HepG2 (cell line): ENCODE results near the gene BIRC7.
"Not testable (repeated sequence)": the region's sequence is repeated elsewhere in the genome, so short reads cannot be mapped to it uniquely, and the experiment has no call there.

ENCODE experiments used
- FOSL2 ChIP-seq: sonication (generic); formaldehyde crosslinking; IDR thresholded peaks from 2 replicates; pipeline ENCODE4 v1.4.0; 2020; ENCODE audit warnings: missing genetic modification reagents
- FOXA3 ChIP-seq: IDR thresholded peaks from 2 replicates; pipeline ENCODE4 v1.6.1; 2016; ENCODE audit warnings: missing genetic modification reagents, missing compliant biosample characterization
- GABPA ChIP-seq, 2 experiments: IDR thresholded peaks; 2 replicates each; pipeline ENCODE4 v1.6.1; 2011 to 2016; ENCODE audit warnings: low read depth in 2 of 2, low read length in 1 of 2, missing biosample characterization in 1 of 2, missing genetic modification characterization in 1 of 2
- GTF2F1 ChIP-seq: fragments of 150-350 bp; IDR thresholded peaks from 2 replicates; pipeline ENCODE4 v1.6.1; 2014; ENCODE audit warnings: low read length
- GTF3A ChIP-seq: sonication (generic); formaldehyde crosslinking; conservative IDR thresholded peaks from 2 replicates; pipeline ENCODE4 v1.4.0; 2020; ENCODE audit warnings: mild to moderate bottlenecking, missing genetic modification reagents
- HDAC1 ChIP-seq: sonication (generic); formaldehyde crosslinking; IDR thresholded peaks from 2 replicates; pipeline ENCODE4 v1.5.1; 2020; ENCODE audit warnings: mild to moderate bottlenecking, missing genetic modification reagents
- POLR2A ChIP-seq, 2 experiments: IDR thresholded peaks; 2 replicates each; pipeline ENCODE4 v1.6.1; 2011; ENCODE audit warnings: low read depth in 2 of 2, low read length in 2 of 2, mild to moderate bottlenecking in 1 of 2, moderate library complexity in 1 of 2; ENCODE audit not compliant: insufficient read depth in 1 of 2
- POLR2AphosphoS5 ChIP-seq: IDR thresholded peaks from 2 replicates; pipeline ENCODE4 v1.6.1; 2012; ENCODE audit warnings: low read depth, low read length
- TRIM24 ChIP-seq: sonication (generic); formaldehyde crosslinking; IDR thresholded peaks from 2 replicates; pipeline ENCODE4 v1.8.0; 2022; ENCODE audit warnings: mild to moderate bottlenecking, missing genetic modification reagents
- ZNF3 ChIP-seq: IDR thresholded peaks from 2 replicates; pipeline ENCODE4 v1.7.0; 2017; ENCODE audit warnings: inconsistent platforms
- ZNF549 ChIP-seq: sonication (generic); formaldehyde crosslinking; IDR thresholded peaks from 2 replicates; pipeline ENCODE4 v1.5.0; 2020; ENCODE audit warnings: missing genetic modification reagents
- TF ChIP-seq, protein P1 (sequence below): sonication (generic); formaldehyde crosslinking; IDR thresholded peaks from 2 replicates; pipeline ENCODE4 v1.5.1; 2020; ENCODE audit warnings: missing genetic modification reagents, mild to moderate bottlenecking, borderline replicate concordance
- TF ChIP-seq, protein P2 (sequence below): sonication (generic); formaldehyde crosslinking; IDR thresholded peaks from 2 replicates; pipeline ENCODE4 v1.5.0; 2020; ENCODE audit warnings: mild to moderate bottlenecking, missing genetic modification reagents, moderate library complexity
- TF ChIP-seq, protein P3 (sequence below): sonication (generic); formaldehyde crosslinking; IDR thresholded peaks from 2 replicates; pipeline ENCODE4 v1.4.0; 2020; ENCODE audit warnings: missing genetic modification reagents

DNA sequence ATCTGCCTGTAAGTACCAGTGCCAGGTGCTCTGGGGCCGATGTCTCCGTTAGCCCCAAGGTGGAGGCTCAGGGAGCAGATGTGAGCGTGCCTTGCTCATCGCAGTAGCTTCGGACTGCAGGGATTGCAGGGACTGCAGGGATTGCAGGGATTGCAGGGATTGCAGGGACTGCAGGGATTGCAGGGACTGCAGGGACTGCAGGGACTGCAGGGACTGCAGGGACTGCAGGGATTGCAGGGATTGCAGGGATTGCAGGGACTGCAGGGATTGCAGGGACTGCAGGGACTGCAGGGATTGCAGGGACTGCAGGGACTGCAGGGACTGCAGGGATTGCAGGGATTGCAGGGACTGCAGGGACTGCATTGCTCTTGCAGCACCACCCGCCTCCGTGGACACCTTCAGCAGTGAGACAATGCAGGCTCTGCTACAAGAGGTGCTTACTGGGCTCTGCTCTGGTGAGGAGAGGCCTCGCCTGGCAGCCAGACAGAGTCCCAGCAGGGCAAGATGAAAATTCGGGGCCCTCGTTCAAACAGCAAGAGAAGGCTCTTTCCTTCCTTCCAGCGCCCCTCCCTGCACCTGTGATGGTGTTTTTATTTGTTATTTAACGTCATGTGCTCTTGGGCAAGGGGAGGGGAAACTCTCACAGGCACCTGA is 14.2 kb upstream of the BIRC7 start:
- not testable (repeated sequence) for TF ChIP-seq TRIM24 (CRISPR knock-in tag); HDAC1 (CRISPR knock-in tag); FOXA3 (CRISPR knock-in tag); GTF3A (CRISPR knock-in tag); GABPA (IDR thresholded peaks at IDR 0.05; ENCODE audit: low read depth, low read length); GABPA (CRISPR knock-in tag; IDR thresholded peaks at IDR 0.05; ENCODE audit: low read depth); GTF2F1; FOSL2 (CRISPR knock-in tag); POLR2A (IDR thresholded peaks at IDR 0.05; ENCODE audit: insufficient read depth in 1 of 2, low read depth in 2 of 2, low read length in 2 of 2); ZNF549; POLR2AphosphoS5; ZNF3
- TF ChIP-seq, protein P1, sequence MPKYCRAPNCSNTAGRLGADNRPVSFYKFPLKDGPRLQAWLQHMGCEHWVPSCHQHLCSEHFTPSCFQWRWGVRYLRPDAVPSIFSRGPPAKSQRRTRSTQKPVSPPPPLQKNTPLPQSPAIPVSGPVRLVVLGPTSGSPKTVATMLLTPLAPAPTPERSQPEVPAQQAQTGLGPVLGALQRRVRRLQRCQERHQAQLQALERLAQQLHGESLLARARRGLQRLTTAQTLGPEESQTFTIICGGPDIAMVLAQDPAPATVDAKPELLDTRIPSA: not testable (repeated sequence)
- TF ChIP-seq, protein P2, sequence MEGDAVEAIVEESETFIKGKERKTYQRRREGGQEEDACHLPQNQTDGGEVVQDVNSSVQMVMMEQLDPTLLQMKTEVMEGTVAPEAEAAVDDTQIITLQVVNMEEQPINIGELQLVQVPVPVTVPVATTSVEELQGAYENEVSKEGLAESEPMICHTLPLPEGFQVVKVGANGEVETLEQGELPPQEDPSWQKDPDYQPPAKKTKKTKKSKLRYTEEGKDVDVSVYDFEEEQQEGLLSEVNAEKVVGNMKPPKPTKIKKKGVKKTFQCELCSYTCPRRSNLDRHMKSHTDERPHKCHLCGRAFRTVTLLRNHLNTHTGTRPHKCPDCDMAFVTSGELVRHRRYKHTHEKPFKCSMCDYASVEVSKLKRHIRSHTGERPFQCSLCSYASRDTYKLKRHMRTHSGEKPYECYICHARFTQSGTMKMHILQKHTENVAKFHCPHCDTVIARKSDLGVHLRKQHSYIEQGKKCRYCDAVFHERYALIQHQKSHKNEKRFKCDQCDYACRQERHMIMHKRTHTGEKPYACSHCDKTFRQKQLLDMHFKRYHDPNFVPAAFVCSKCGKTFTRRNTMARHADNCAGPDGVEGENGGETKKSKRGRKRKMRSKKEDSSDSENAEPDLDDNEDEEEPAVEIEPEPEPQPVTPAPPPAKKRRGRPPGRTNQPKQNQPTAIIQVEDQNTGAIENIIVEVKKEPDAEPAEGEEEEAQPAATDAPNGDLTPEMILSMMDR: not testable (repeated sequence)
- TF ChIP-seq, protein P3, sequence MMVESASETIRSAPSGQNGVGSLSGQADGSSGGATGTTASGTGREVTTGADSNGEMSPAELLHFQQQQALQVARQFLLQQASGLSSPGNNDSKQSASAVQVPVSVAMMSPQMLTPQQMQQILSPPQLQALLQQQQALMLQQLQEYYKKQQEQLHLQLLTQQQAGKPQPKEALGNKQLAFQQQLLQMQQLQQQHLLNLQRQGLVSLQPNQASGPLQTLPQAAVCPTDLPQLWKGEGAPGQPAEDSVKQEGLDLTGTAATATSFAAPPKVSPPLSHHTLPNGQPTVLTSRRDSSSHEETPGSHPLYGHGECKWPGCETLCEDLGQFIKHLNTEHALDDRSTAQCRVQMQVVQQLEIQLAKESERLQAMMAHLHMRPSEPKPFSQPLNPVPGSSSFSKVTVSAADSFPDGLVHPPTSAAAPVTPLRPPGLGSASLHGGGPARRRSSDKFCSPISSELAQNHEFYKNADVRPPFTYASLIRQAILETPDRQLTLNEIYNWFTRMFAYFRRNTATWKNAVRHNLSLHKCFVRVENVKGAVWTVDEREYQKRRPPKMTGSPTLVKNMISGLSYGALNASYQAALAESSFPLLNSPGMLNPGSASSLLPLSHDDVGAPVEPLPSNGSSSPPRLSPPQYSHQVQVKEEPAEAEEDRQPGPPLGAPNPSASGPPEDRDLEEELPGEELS: not testable (repeated sequence)
